MM.1S (cell line): Measurements from ENCODE around the gene AGK.

Experiments used
- CTCF ChIP-seq: fragments of 300-600 bp; sonication (generic); IDR thresholded peaks from 2 replicates; pipeline ENCODE4 v1.5.1; 2016; ENCODE audit warnings: antibody characterized with exemption, low read length, mixed read lengths
- EZH2 ChIP-seq: fragments of 300-600 bp; sonication (generic); optimal IDR thresholded peaks from 2 replicates; pipeline ENCODE3; 2017; ENCODE audit warnings: low read depth, mild to moderate bottlenecking, antibody characterized with exemption, low read length, mixed read lengths

GRCh38 chr7:141575654-141576448 lies 24.6 kb downstream of the AGK start:
- TF ChIP-seq CTCF (no peak), EZH2 (no peak)
